Measurements from ENCODE around the gene KIF5A.

The KIF5A gene

DNA sequence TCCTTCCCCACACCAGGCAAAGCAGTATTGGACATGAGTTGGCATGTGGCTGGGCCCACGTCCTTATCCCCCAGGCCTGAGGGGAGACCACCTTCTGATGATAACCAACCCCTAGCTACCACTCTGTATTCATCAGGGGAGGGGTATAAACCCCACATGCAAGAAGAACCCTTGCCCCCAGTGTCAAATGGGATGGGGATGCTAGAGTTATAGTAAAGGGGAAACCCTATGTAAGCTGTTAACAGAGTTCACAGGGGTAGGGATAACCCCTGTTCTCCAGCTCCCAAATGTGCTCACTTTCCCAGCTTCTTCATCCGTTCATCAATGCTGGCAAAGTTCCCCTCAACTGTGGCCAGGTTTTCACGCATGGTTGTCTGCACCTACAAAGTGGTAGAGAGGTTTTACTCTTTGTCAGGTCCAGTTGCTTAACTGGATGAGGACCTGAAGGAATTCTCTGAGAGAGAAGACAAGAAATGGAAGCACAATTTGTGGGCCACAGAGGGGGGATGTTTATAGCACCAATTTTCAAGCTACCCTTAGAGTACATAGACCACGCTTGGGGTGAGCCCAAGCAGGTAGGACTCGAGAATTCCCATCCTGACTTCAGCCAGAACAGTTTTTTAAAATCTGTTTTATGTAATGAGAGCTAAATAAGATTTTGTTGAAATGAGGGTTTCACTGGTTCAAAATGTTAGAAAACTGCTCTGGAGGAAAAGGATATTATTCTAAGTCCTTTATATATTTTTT lies 19.3 kb upstream of the KIF5A start:
- no peak for DNase-seq
- intact Hi-C loops (cut with DNase I) = no loop called here

DNA sequence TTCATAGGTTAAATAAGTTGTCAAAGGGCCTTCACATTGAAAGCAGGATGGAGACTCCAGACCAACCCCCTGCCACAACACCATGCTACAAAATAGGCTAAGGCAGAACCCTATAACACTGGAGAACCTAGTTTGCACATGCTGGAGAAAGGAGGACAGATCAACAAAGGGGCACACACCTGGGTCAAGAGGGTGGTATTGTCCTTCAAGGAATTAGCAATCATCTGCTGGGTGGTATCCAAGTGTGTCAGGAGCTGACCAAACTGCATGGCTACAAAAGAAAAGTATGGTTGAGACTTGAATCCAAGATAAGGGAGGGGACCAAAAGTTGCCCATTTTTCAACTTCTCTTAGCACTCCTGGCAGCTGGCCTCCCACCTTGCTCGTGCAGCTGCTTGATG lies 18.0 kb upstream of the KIF5A start:
- intact Hi-C loops (cut with DNase I) = no loop called here
- no peak for DNase-seq

DNA sequence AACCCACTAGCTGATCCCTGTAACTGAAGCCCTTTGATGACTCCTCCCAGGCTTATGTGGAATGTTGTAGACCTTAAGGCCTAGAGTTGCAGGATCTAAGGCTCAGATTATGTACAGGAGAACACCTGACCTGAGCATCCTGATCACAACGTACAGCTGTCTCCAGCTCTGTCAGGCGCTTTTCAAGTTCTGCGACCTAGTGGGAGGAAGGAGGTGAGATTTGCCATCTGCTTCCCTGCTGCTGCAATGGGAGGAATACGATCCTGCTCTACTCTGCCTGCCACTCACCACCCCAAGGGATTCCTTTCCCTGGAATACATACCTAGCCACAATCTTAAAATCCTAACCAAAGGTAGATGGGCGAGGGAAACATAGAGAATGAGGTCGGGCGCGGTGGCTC lies 16.7 kb upstream of the KIF5A start:
- peak in 18 of 42 donors; percentile 25 to 77 (median 56) for DNase-seq
- intact Hi-C loops (cut with DNase I) = no loop called here

DNA sequence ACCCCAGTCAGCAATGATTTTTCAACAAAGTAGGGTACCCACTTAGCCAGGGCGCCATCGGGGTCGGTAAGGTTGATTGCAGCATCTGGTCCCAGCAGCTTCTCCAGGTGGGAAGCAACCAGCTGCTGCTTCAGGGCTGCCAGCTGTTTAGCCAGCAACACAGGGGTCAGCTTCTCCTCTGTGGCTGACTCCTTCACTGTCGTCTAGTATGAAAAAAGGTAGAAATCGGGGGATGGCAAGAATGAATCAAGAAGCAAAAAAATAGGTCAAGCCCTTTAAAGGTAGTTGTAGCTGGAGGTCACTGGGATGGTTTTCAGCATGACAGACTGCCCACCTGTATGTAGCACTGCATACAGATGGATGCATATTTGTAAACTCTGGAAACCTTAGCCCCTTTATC lies 15.6 kb upstream of the KIF5A start:
- no peak for DNase-seq
- intact Hi-C loops (cut with DNase I) = no loop called here

DNA sequence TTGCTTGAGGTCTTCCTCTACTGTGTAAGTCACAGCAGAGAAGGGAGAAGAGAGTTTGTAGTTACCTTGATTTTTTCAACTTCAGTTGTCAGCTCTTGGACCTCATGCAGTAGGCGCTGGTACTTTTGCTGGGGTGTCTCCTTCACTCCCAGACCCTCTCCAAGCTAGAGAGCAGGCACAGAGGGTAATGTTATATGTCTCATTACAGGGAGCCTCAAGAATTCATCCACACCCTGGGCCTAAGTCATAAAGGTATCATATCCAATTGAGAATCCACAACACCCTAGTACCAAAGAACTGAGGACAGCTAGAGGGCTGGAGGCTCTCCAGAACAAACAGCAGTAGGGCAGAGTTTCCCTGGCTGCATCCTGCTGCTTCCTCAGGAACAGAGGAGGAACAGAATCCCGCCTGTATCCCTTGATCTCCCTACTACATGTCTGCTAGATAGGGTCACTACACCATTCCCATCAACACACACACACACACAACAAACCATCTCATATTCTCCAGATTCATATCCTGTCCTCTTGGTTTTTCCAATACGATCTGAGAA lies 14.8 kb upstream of the KIF5A start:
- DNase-seq = no peak
- intact Hi-C loops (cut with DNase I) = no loop called here

DNA sequence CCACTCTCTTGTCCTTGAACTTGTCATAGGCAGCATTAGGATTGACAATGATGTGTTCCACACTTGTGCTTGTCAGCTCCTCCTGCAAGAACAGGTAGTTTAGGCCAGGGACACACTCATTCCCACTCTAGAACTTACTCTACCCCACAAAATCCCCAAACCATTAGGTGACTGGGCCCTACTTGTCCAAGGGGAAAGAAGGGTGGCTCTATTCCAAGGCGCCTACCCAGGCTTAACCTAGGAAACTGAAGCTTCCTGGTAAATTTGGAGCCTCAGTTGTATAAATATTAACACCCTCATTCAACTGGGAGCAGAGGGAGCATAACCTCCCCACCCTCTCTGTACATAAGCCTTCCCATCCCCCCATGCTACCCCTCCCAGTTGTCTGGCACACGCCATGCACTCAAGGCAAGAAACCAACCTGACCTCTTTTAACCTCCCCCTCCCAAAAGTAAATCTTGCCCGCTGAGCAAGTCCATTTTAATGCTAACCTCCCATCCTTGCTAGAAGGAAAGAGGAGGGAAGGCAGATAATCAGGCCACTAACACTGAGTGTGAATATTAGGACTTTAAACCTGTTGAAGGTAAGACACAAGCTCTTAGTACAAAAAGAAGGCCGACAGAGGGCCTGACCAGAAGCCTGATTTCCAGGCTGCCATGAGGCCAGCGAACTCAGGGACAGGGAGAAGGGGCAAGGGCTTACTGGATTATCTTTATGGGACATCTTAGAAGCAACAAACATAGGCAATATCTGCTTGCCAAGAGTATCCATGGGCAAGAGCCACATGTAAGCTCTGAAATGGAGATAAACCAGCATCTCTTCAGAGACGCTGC lies 13.9 kb upstream of the KIF5A start:
- DNase-seq = no peak
- intact Hi-C loops (cut with DNase I) = no loop called here

DNA sequence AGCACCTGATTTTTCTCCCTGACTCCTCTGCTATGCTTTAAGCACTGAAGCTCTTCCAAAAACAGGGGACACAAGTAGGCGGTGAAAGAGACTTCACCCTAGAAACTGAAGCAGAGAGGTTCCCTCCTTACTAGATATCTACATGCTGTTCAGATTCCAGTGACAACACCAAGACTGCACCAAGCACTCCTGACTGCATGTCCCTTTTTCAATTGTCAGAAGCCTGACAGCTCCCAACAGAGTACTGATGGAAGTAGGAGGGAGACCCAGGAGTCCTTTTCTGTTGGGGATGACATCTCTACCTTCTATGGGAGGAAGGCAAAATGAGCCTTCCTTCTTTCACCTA lies 13.3 kb upstream of the KIF5A start:
- DNase-seq = peak in 20 of 42 donors; percentile 17 to 81 (median 56)
- intact Hi-C loops (cut with DNase I) = no loop called here

DNA sequence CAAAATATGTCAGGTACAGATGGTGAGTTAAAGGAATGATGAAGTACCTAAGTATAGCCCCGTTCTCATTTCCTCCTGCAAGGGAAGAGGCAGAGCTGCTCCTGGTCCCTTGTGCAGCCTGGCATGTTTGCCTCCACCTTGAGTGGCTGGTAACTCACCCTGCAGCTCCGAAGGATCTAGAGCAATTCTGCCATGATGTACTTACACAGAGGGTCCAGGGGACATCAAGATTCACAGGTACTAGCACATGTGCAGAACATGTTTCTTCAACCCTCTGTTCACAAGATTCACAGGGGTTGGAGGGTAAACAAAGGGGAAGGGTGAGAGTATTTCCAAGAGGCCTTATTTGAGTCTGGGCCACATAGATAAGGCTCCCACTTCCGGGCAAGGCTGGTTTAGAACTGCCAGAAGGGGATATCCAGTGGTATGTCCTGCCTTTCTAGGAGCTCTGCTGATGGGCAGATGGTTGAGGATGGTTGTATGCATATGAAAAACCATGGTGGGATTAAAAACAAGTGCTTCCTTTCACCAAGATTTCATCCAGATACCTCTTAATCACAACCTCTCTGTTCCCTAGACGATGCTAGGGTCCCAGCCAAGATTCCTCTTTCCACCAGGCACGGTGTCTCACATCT lies 10.6 kb upstream of the KIF5A start:
- DNase-seq = no peak
- intact Hi-C loops (cut with DNase I) = no loop called here

DNA sequence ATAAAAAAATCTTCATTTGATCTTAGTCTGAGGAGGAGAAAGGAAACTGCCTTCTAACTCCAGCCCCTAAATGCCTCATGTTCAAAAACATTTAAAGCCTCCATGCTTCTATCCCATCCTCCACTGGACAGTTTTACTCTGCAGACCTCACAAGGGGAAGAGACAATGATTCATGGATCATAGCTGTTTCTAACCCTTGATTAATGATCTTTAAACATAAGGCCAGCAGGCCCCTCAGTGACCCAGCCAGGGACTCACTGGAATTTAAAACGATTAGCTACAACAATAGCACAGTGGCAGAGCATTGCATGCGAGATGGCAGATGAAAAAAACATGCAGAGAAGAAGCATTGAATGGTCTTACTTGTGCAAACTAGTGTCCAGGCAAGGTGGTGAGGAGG lies 8.8 kb upstream of the KIF5A start:
- intact Hi-C loops (cut with DNase I) = no loop called here
- DNase-seq = no peak

DNA sequence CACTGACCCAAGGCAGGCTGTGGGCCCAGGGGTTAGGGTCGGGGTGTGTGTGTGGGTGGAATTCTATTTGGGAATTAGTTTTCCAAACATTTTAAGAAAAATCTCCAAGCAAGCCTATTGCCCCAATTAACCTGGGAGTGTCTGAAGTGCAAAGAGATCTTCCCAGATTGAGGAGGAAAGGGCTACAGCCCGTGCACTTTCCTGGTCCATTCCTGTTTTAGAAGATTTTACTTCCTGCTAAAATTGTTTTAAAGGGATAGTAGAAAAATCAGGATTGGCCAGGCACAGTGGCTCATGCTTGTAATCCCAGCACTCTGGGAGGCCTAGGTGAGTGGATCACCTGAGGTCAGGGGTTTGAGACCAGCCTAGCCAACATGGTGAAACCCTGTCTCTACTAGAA lies 8.1 kb upstream of the KIF5A start:
- intact Hi-C loops (cut with DNase I) = no loop called here
- DNase-seq = no peak

DNA sequence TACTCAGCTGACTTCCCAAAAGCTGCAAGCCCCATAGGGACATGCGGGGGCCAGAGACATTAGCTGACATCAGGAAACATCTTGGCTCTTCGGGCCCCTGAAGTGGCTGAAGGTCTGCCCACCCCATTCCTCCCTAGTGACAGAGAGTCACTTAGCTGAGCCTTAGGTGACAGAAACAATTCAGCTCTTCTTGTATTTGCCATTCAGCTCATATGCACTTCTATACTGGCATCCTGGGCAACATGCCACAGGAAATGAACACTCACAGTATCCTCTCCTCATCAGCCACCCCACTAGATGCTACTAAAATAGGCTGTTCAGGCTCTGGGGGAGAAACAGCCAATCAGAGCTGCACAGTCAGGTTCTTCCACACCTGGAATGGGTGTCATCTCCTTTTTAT lies 6.3 kb upstream of the KIF5A start:
- DNase-seq = peak in 4 of 42 donors; percentile 18 to 51 (median 26)
- intact Hi-C loops (cut with DNase I) = no loop called here

DNA sequence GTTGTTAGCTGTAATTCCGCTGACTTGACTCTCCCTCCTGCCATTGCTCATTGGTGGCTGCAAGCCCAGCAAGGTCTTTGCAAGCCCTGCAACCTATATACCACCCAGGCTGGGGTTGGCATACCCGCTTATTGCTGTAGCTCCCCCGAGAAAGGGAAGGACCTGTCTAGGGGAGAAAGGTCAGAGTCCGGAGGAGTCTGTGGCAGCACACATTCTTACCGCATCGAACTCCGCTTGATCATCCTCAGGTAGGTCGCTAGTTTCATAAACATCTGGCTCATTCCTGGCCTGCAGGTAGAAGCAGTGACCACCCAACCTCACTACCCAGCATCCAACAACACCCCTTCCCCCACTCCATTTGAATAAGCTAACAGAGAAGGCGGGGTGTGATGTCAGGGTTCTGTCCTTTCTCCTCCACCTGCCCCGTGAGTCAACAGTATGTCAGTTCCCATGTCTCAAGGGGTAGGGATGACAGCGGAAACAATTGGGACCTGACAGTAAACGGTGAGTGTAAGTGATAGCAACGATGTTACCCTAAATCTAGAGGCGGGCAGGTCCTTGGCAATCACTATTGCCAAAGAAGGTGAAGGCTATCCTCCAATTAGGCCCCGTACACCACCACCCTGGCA lies 3.9 kb upstream of the KIF5A start:
- DNase-seq = no peak
- intact Hi-C loops (cut with DNase I) = no loop called here

DNA sequence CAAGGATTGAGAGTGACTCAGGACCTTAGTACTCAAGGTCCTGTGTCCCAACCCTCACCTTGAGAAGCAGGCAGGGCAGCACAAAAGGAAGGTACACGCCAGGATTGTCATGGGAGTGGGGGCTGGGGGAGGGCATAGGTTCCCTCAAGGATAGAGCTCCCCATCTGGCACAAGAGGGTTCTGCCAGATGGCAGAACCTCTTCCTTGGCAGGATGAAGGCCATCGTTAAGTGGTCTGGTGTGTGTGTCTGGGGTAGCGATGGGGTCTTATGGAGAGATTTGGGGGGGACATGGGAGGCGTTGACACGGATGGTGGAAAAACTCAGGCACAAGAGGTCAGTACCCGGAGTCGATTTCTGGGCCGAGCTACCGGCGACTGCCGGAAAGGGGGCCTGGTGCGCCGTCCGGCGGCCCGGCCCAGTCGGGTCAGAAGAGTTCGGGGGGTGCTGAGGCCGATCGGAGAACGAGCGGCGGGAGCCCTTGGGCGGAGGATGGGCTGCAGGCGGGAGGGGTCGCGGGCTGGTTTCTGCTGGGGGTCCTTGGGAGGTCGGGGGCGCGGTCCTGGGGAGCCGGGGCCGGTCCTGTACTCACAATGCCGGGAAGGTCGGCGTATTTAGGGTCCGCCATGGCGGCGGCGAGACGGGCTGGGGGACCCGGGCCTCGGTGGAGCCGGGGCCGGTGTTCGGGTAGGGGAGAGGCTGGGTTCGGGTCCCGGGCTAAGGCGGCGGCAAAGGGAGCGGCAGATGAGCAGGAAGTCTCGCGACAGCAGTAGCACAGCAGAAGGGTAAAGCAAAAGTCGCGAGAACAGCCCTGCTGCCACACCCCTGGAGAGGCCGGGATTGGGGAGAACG lies 3.2 kb upstream of the KIF5A start, which contains the start of gene DCTN2:
DCTN2 (minus strand) TSS at position 755 of the 850 bp plus-strand sequence; CDS start at position 626, 129 bp downstream.
- peak in 40 of 42 donors; percentile 87 to 99 (median 97) for DNase-seq
- intact Hi-C loops (cut with DNase I) = no loop called here

DNA sequence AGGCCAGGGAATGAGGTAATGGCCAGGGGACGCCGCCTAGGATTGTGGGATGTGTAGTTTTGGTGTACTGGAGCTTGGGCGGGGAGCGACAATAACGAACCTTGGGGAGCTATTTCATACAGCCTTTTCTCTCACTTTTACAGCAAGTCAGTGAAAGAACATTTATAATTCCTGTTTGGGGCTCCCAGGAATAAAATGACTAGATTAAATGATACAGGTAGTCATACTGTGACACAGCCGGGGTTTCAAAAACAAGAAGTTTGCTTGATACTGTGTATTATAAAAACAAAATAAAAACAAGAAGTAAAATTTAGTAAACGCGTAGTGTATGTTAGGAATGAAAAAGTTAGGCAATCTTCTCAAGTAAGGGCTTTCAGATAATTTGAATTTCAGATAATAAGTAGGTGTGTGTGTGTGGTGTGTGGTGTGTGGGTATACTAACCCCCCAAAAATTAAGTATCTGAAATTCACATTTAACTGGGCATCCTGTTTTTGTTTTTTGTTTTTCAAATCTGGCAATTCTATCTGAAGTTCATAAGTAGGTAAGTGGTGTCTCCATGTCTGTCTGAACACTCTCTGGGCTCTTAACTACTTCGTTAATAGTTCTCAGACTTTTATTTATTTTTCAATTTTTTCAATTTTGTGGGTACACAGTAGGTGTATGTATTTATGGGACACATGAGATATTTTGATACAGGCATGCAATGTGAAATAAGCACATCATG lies 2.4 kb upstream of the KIF5A start:
- intact Hi-C loops (cut with DNase I) = no loop called here
- peak in 2 of 42 donors; percentile 91 to 95 for DNase-seq

DNA sequence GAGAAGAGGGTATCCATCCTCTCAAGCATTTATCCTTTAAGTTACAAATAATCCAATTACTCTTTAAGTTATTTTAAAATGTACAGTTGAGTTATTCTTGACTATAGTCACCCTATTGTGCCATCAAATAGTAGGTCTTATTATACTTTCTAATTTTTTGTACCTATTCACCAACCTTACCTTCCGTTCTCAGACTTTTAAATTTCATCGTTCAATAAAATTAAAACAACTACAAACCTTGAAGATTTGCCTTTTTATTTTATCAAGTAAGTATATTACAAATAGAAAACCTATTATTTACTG lies 1.9 kb upstream of the KIF5A start:
- no peak for DNase-seq
- intact Hi-C loops (cut with DNase I) = no loop called here

DNA sequence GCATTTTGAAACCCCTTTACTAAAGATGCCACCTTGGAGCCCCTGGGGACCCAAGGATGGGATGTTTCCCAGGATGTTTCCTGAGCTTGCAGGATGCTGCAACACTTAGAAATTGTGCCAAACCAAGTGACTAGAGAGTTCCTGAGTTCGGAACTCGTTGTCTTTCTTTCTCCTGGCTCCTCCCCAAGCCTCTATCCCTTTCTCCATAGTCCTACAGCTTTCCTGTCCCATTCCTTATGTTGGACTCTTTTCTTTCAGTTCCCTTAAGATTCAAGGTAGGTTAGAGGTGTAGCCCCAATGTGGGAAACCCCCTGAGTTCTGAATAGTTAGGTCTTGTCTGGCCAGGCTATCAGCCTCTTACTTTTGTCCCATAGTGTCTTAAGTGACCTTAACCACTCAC lies 1.4 kb upstream of the KIF5A start:
- DNase-seq = no peak
- intact Hi-C loops (cut with DNase I) = no loop called here

DNA sequence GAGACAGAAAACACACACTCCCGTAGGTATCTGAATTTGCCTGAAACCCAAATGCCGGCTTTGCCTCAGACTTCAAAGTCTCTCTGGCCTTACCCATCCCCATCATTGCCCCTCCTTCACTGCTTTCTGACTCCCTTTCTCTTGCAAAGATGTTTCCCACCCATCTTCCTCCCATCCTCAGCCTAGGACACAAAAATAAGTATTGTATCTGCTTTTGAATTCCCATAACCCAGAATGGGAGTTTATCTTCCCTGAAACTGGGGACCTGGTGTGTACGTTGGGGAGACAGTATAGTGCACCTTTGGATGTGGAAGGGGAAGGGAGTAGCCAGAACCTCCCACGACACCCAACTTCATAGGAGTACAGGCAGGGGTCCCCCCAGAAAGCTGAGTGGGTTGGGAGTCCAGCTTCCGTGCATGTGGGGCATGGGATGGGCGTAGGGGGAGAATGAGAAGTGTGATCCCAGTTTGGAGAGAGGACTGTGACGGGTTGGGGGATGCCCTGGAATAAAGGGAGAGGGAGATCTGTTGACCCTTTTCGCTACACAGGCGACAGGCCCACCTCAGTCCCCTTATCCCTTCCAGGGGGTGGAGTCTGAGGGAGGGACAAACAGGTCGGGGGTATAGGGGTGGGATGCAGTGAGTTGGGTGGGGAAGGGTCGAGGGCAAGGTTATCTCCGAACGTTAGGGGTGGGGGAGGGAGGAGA lies 488 bp upstream of the KIF5A start:
- DNase-seq = no peak
- intact Hi-C loops (cut with DNase I) = no loop called here
